HepG2 (cell line): ENCODE results near the gene AARSD1. TPM values are rescaled to one million over a fixed set of nuclear protein-coding genes. Genes with fewer than 3 reads are reported as not detected.

Source experiments
- CCDC6 ChIP-seq: sonication (generic); formaldehyde crosslinking; IDR thresholded peaks from 2 replicates; pipeline ENCODE4 v1.8.1; 2022; ENCODE audit warnings: mild to moderate bottlenecking, missing genetic modification reagents, moderate library complexity
- CEBPG ChIP-seq: IDR thresholded peaks from 2 replicates; pipeline ENCODE4 v1.6.1; 2016
- DPF2 ChIP-seq: sonication (generic); formaldehyde crosslinking; IDR thresholded peaks from 2 replicates; pipeline ENCODE4 v1.4.0; 2020; ENCODE audit warnings: mild to moderate bottlenecking, low read depth, missing genetic modification reagents, borderline replicate concordance
- FIP1L1 ChIP-seq: fragments of 200-400 bp; formaldehyde crosslinking; IDR thresholded peaks from 2 replicates; pipeline ENCODE4 v1.6.1; 2018; ENCODE audit warnings: low read depth, mild to moderate bottlenecking, low read length, moderate library complexity, borderline replicate concordance; ENCODE audit not compliant: insufficient read depth
- FOXP4 ChIP-seq: sonication (generic); formaldehyde crosslinking; IDR thresholded peaks from 2 replicates; pipeline ENCODE4 v1.4.0; 2020; ENCODE audit warnings: missing genetic modification reagents
- HNF4A ChIP-seq: sonication (generic); formaldehyde crosslinking; IDR thresholded peaks from 2 replicates; pipeline ENCODE4 v1.4.0; 2020; ENCODE audit warnings: missing genetic modification reagents
- KDM3A ChIP-seq: IDR thresholded peaks from 2 replicates; pipeline ENCODE4 v1.6.1; 2018; ENCODE audit warnings: low read depth, missing compliant biosample characterization
- MBD4 ChIP-seq: IDR thresholded peaks from 2 replicates; pipeline ENCODE4 v1.6.1; 2012; ENCODE audit warnings: low read length, inconsistent platforms, borderline replicate concordance
- MXD4 ChIP-seq: IDR thresholded peaks from 2 replicates; pipeline ENCODE4 v1.6.1; 2016; ENCODE audit warnings: mild to moderate bottlenecking, missing biosample characterization, missing genetic modification reagents
- NONO ChIP-seq, 2 experiments: fragments of 450-650 bp in 1 of 2; sonication (generic) in 1 of 2; formaldehyde crosslinking in 1 of 2; IDR thresholded peaks in 1 of 2; conservative IDR thresholded peaks in 1 of 2; 2 replicates each; pipeline versions ENCODE4 v1.6.1 to v1.8.0; 2017 to 2022; ENCODE audit warnings: mild to moderate bottlenecking in 1 of 2, missing genetic modification reagents in 1 of 2, moderate library complexity in 1 of 2
- TBX3 ChIP-seq: fragments of 450-650 bp; IDR thresholded peaks from 2 replicates; pipeline ENCODE4 v1.6.1; 2017; ENCODE audit warnings: antibody characterized with exemption, mild to moderate bottlenecking, inconsistent platforms, borderline replicate concordance
- ZBED4 ChIP-seq: sonication (generic); formaldehyde crosslinking; IDR thresholded peaks from 2 replicates; pipeline ENCODE4 v1.4.0; 2020; ENCODE audit warnings: missing genetic modification reagents, borderline replicate concordance
- ZGPAT ChIP-seq: IDR thresholded peaks from 2 replicates; pipeline ENCODE4 v1.6.1; 2016; ENCODE audit warnings: mild to moderate bottlenecking
- ZNF12 ChIP-seq: sonication (generic); formaldehyde crosslinking; IDR thresholded peaks from 2 replicates; pipeline ENCODE4 v1.5.0; 2020; ENCODE audit warnings: missing genetic modification reagents
- ZNF503 ChIP-seq: sonication (generic); formaldehyde crosslinking; IDR thresholded peaks from 2 replicates; pipeline ENCODE4 v1.4.0; 2020; ENCODE audit warnings: missing genetic modification reagents
- ZNF781 ChIP-seq: sonication (generic); formaldehyde crosslinking; IDR thresholded peaks from 2 replicates; pipeline ENCODE4 v1.5.1; 2020; ENCODE audit warnings: borderline replicate concordance, mild to moderate bottlenecking, missing genetic modification reagents; ENCODE audit errors: not compliant biosample characterization
- polyA plus RNA-seq, 8 experiments: library from polyadenylated mRNA; depleted of rRNA in 3 of 8; stranded (reverse) in 7 of 8; unstranded in 1 of 8; fragments of >200 nt; fragmentation: Illumina TruSeq in 4 of 8; extraction: Trizol in 4 of 8; gene quantifications; 2 replicates each; pipeline versions ENCODE4 v1.2.1 to v1.2.3, GENCODE V29; 2011 to 2016; ENCODE audit warnings: low read depth in 4 of 8, missing spikeins in 1 of 8, mixed read lengths in 1 of 8; ENCODE audit not compliant: insufficient read depth in 1 of 8
- total RNA-seq, 5 experiments: library from RNA; depleted of rRNA; stranded (reverse); fragments of >200 nt; fragmentation: Illumina TruSeq; extraction: Trizol; gene quantifications; 2 replicates each; pipeline ENCODE4 v1.2.3, GENCODE V29; 2016; ENCODE audit warnings: low read depth in 1 of 5
- TF ChIP-seq, protein P1 (sequence below): IDR thresholded peaks from 2 replicates; pipeline ENCODE4 v1.6.1; 2018; ENCODE audit warnings: missing genetic modification reagents, mild to moderate bottlenecking, missing compliant biosample characterization

The AARSD1 gene
- total and polyA plus RNA-seq, 2 of the 13 experiments (the other 11 are each of a cell fraction or from before 2014, with no cell fraction given): 24.7 to 29.3 TPM

GRCh38 chr17:42918902-42919521, 45.2 kb downstream of the AARSD1 start (continued):
- TF ChIP-seq ZBED4 (CRISPR knock-in tag): peak; percentile 69; the same call in 1 of the 2 replicates
- peak; percentile 63; the same call in 1 of the 2 replicates for TF ChIP-seq KDM3A (CRISPR knock-in tag)
- TF ChIP-seq CCDC6 (CRISPR knock-in tag): 0 out of 2 replicates have a peak, but pooled peaks have one; percentile 3
- TF ChIP-seq ZNF503: peak; percentile 32; the same call in 1 of the 2 replicates
- TF ChIP-seq ZNF12 (CRISPR knock-in tag): 0 out of 2 replicates have a peak, but pooled peaks have one; percentile 23
- peak; percentile 66 for TF ChIP-seq HNF4A (CRISPR knock-in tag)
- peak; percentile 63 for TF ChIP-seq CEBPG (CRISPR knock-in tag)
- TF ChIP-seq FOXP4 (CRISPR knock-in tag): peak; percentile 78
- peak; percentile 29; the same call in 1 of the 2 replicates for TF ChIP-seq TBX3
- no peak for TF ChIP-seq FIP1L1
- peak; percentile 85; the same call in 1 of the 2 replicates for TF ChIP-seq DPF2 (CRISPR knock-in tag)
- peak; percentile 51; the same call in 1 of the 2 replicates for TF ChIP-seq MXD4 (CRISPR knock-in tag)
- TF ChIP-seq, protein P1, sequence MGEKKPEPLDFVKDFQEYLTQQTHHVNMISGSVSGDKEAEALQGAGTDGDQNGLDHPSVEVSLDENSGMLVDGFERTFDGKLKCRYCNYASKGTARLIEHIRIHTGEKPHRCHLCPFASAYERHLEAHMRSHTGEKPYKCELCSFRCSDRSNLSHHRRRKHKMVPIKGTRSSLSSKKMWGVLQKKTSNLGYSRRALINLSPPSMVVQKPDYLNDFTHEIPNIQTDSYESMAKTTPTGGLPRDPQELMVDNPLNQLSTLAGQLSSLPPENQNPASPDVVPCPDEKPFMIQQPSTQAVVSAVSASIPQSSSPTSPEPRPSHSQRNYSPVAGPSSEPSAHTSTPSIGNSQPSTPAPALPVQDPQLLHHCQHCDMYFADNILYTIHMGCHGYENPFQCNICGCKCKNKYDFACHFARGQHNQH (CRISPR knock-in tag): peak; percentile 36; the same call in 1 of the 2 replicates
- no peak for TF ChIP-seq NONO (IDR thresholded peaks at IDR 0.05)
- no peak for TF ChIP-seq NONO (CRISPR knock-in tag; conservative IDR thresholded peaks at IDR 0.05)
- 0 out of 2 replicates have a peak, but pooled peaks have one; percentile 43 for TF ChIP-seq ZGPAT
- TF ChIP-seq ZNF781 (CRISPR knock-in tag): no peak
- 0 out of 2 replicates have a peak, but pooled peaks have one; percentile 43 for TF ChIP-seq MBD4
